Right renal cortex interstitium (tissue), 3 donors: ENCODE measurements around the gene PTPN18. TPM values are rescaled to one million over a fixed set of nuclear protein-coding genes. Genes with fewer than 3 reads are reported as not detected.
"Not testable (repeated sequence)": the region's sequence is repeated elsewhere in the genome, so short reads cannot be mapped to it uniquely, and the experiment has no call there.

Experiments
- DNase-seq, 3 donors: peaks; one replicate each; pipeline ENCODE4 v3.0.0-alpha.2; 2013; ENCODE audit warnings: low read depth in 3 of 3, low spot score in 2 of 3
- polyA plus RNA-seq, 3 donors: library from polyadenylated mRNA; unstranded; fragments of 120-200 nt; gene quantifications; one replicate each; pipeline ENCODE4 v1.2.1, GENCODE V29; 2013; ENCODE audit not compliant: insufficient read length in 3 of 3

PTPN18 gene
- polyA plus RNA-seq, 3 donors: 27.7 to 29.3 (median 28.2) TPM

DNA sequence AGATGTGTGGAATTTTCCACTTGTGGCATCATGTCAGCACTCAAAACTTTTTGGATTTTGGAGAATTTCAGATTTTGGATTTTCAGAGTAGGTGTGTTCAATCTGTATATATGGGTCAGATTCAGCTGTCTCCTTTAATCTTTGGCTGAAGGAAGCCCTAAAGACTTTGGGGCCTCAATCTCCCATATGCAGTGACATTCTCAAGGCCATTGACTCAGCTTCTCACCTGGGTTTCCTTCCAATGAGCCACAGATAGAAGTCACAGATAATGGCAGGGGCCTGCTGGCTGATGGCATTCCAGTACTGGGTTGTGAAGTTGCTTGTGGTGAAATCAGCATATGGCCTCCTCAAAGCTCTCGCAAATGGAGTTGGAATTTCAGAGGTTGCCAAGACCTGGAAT is 63.0 kb downstream of the PTPN18 start:
- DNase-seq: not testable (repeated sequence)

Other genes starting within 250 kb of the PTPN18 start
- gene POTEF, start 226.8 kb upstream of the PTPN18 start, polyA plus RNA-seq: under 1 TPM; 0.06 to 0.17 (median 0.07) TPM
- gene CCDC74B, start 210.9 kb upstream of the PTPN18 start, polyA plus RNA-seq: 10 to 100 TPM in 2 of 3 donors, 1 to 10 TPM in 1; 8.6 to 12.4 (median 11.6) TPM
- gene SMPD4, start 174.5 kb upstream of the PTPN18 start, polyA plus RNA-seq: 10 to 100 TPM; 47.4 to 60.0 (median 56.1) TPM
- 10 to 100 TPM; 57.2 to 81.4 (median 70.4) TPM for gene MZT2B, start 173.8 kb upstream of the PTPN18 start, polyA plus RNA-seq
- gene TUBA3E, start 157.6 kb upstream of the PTPN18 start, polyA plus RNA-seq: under 1 TPM in 1 of 3 donors, not detected in 2; 0.12 TPM
- gene IMP4, start 13.2 kb upstream of the PTPN18 start, polyA plus RNA-seq: 10 to 100 TPM; 32.4 to 40.9 (median 36.6) TPM
- gene POTEI, start 153.3 kb downstream of the PTPN18 start, polyA plus RNA-seq: under 1 TPM in 2 of 3 donors, not detected in 1; 0.10 to 0.14 TPM
- not detected for gene CFC1B, start 165.2 kb downstream of the PTPN18 start, polyA plus RNA-seq
- gene CFC1, start 243.5 kb downstream of the PTPN18 start, polyA plus RNA-seq: not detected